GM12891 (cell line): Measurements from ENCODE around the gene INIP.

Source experiments
- DNase-seq: peaks from one replicate; pipeline ENCODE4 v3.0.0; 2011; ENCODE audit warnings: low spot score; ENCODE audit not compliant: insufficient read length
- FAIRE-seq: peaks from 2 replicates; lab custom pipeline; 2011; peaks lifted over from hg19 to GRCh38; lab: Jason Lieb, UNC
- PAX5 ChIP-seq: IDR thresholded peaks from 2 replicates; pipeline ENCODE4 v1.6.1; 2011; ENCODE audit warnings: low read length, moderate library complexity, mild to moderate bottlenecking; ENCODE audit not compliant: insufficient read depth, severe bottlenecking
- POLR2A ChIP-seq: IDR thresholded peaks from 2 replicates; pipeline ENCODE4 v1.6.1; 2011; ENCODE audit warnings: low read depth, low read length, control low read depth
- POLR2AphosphoS5 ChIP-seq: IDR thresholded peaks from 2 replicates; pipeline ENCODE4 v1.6.1; 2011; ENCODE audit warnings: low read depth, low read length, control low read depth
- POU2F2 ChIP-seq: IDR thresholded peaks from 2 replicates; pipeline ENCODE4 v1.6.1; 2011; ENCODE audit warnings: low read depth, mild to moderate bottlenecking, control low read depth, low read length, moderate library complexity
- SPI1 ChIP-seq: IDR thresholded peaks from 2 replicates; pipeline ENCODE4 v1.6.1; 2011; ENCODE audit warnings: low read depth, low read length, control low read depth
- TAF1 ChIP-seq: IDR thresholded peaks from 2 replicates; pipeline ENCODE4 v1.6.1; 2011; ENCODE audit warnings: low read depth, low read length, control low read depth

The INIP gene

GRCh38 chr9:112648624-112649023 is 69.3 kb downstream of the INIP start:
- FAIRE-seq (no peak), DNase-seq (no peak)
- TF ChIP-seq POLR2A: no peak
- no peak for TF ChIP-seq SPI1
- TF ChIP-seq POLR2AphosphoS5: no peak
- no peak for TF ChIP-seq PAX5
- no peak for TF ChIP-seq TAF1
- no peak for TF ChIP-seq POU2F2

GRCh38 chr9:112647596-112647995 is 70.3 kb downstream of the INIP start:
- no peak for TF ChIP-seq TAF1
- no peak for TF ChIP-seq SPI1
- no peak for TF ChIP-seq POLR2A
- no peak for TF ChIP-seq PAX5
- DNase-seq: no peak
- FAIRE-seq: no peak

GRCh38 chr9:112642126-112642525 is 75.8 kb downstream of the INIP start:
- TF ChIP-seq TAF1 (no peak), POU2F2 (no peak), POLR2AphosphoS5 (no peak), POLR2A (no peak), SPI1 (no peak), PAX5 (no peak)
- DNase-seq (no peak), FAIRE-seq (no peak)

GRCh38 chr9:112640311-112640710 is 77.6 kb downstream of the INIP start:
- TF ChIP-seq POLR2AphosphoS5: no peak
- no peak for TF ChIP-seq SPI1
- no peak for TF ChIP-seq POU2F2
- TF ChIP-seq TAF1: no peak
- no peak for TF ChIP-seq PAX5
- no peak for TF ChIP-seq POLR2A
- FAIRE-seq (no peak), DNase-seq (no peak)
